Thyroid gland (tissue), 4 donors: ENCODE measurements around the gene METTL1.

Experiments used
- CTCF ChIP-seq, 6 experiments: fragments of 200-600 bp in 3 of 6; fragments of 450-650 bp in 3 of 6; sonication (generic) in 3 of 6; IDR thresholded peaks; one replicate each; pipeline ENCODE4 v1.5.1; 2016 to 2019; ENCODE audit warnings: antibody characterized with exemption in 6 of 6, mild to moderate bottlenecking in 2 of 6, inconsistent platforms in 1 of 6, moderate library complexity in 1 of 6
- POLR2A ChIP-seq, 2 donors: fragments of 450-650 bp; IDR thresholded peaks; one replicate each; pipeline ENCODE4 v1.6.1; 2017; ENCODE audit warnings: antibody characterized with exemption in 2 of 2, mild to moderate bottlenecking in 2 of 2, moderate library complexity in 1 of 2

- no peak for TF ChIP-seq CTCF (IDR thresholded peaks at IDR 0.05)
- no peak for TF ChIP-seq POLR2A (IDR thresholded peaks at IDR 0.05)
Observed at GRCh38 chr12:57732270-57732669, 39.6 kb downstream of the METTL1 start.
